Ovary (tissue), 3 donors: Measurements from ENCODE around the gene GPATCH4.

Experiments used
- CTCF ChIP-seq, 3 donors: fragments of 450-650 bp in 2 of 3; fragments of 200-600 bp in 1 of 3; IDR thresholded peaks; one replicate each; pipeline versions ENCODE4 v1.5.1 to v1.8.0; 2016 to 2022; ENCODE audit warnings: antibody characterized with exemption in 3 of 3, mild to moderate bottlenecking in 1 of 3
- EP300 ChIP-seq: sonication (generic); formaldehyde crosslinking; IDR thresholded peaks from one replicate; pipeline ENCODE4 v1.6.1; 2017; ENCODE audit warnings: antibody characterized with exemption
- donor health status: DM: no; HTN: no; CAD: no.

- no peak for TF ChIP-seq CTCF (IDR thresholded peaks at IDR 0.05)
- TF ChIP-seq EP300 = no peak
These were observed 16.5 kb downstream of the GPATCH4 start for GRCh38 chr1:156584813-156585212.
